PC-9 (cell line): ENCODE results near the gene IFT88.

ENCODE experiments used
- EZH2 ChIP-seq: fragments of 200-600 bp; sonication (generic); IDR thresholded peaks from 2 replicates; pipeline ENCODE4 v1.8.0; 2017; ENCODE audit warnings: antibody characterized with exemption, low read depth
- TF ChIP-seq, protein P1 (sequence below): fragments of 200-600 bp; sonication (generic); conservative IDR thresholded peaks from 2 replicates; pipeline ENCODE4 v1.6.1; 2017; ENCODE audit warnings: mixed run types, antibody characterized with exemption, mild to moderate bottlenecking, moderate library complexity

DNA sequence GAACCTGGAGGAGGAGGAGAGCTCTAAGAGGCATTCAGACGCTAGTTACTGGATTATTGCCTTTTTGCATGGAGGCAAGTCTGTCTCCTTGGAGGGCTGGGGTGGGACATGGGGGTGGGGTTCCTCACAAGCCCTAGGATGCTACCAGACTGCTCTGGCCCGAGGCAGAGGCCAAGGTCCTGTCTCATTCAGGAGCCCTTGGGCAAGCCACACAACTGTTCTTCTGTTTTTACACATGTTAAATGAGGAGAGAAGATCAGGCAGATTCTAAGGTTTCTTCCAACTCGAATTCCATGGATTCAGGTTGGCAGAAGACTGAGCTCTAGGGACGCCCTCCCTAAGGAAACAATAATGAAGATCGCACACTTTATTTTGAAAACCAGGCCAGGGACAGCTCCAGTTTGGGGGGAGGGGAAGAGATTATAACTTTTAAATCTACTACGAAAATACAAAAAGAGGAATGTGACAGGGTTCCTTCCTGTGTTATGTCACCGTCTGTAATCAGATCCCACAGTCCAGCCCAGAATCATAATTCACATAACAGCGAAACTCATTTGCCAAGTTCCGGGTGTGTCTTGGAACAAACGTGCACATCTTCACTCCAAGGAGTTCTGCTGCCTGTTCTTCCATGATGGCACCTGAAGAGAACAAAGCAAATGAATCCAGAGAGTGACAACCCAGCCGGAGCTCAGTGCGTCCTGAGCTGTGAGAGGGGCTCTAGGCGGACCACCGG lies 161.8 kb downstream of the IFT88 start:
- TF ChIP-seq, protein P1, sequence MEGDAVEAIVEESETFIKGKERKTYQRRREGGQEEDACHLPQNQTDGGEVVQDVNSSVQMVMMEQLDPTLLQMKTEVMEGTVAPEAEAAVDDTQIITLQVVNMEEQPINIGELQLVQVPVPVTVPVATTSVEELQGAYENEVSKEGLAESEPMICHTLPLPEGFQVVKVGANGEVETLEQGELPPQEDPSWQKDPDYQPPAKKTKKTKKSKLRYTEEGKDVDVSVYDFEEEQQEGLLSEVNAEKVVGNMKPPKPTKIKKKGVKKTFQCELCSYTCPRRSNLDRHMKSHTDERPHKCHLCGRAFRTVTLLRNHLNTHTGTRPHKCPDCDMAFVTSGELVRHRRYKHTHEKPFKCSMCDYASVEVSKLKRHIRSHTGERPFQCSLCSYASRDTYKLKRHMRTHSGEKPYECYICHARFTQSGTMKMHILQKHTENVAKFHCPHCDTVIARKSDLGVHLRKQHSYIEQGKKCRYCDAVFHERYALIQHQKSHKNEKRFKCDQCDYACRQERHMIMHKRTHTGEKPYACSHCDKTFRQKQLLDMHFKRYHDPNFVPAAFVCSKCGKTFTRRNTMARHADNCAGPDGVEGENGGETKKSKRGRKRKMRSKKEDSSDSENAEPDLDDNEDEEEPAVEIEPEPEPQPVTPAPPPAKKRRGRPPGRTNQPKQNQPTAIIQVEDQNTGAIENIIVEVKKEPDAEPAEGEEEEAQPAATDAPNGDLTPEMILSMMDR: no peak
- no peak for TF ChIP-seq EZH2
